ENCODE results near the gene MGA. TPM values are rescaled to one million over a fixed set of nuclear protein-coding genes. Genes with fewer than 3 reads are reported as not detected.

The MGA gene
- total and polyA plus RNA-seq, 2 experiments from 2014 or later: 23.2 to 48.8 TPM

DNA sequence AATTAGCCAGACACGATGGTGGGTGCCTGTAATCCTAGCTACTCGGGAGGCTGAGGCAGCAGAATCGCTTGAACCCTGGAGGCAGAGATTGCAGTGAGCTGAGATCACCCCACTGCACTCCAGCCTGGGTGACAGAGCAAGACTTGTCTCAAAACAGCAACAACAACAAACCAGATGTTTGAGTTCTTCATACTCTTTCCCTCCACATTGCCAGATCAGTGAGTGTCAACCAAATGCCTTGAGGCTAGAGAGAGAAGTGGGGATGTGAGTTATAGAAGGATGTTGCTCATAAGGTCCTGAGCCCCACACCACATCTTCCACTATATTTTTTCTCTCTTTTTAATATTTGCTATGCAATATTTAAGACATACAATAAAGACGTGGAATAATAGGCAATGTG lies 133.9 kb downstream of the MGA start:
- Histone ChIP-seq H3K36me3 (no peaks in the 10 kb centered on the region), H3K4me3 (no peak overlapping the region), H3K27me3 (no peaks in the 10 kb centered on the region), H3K9me3 (ENCODE audit: low read depth) (no peaks in the 10 kb centered on the region), H3K4me1 (ENCODE audit: low read depth) (peaks cover 84% of the 10 kb centered on the region), H3K27ac (peak overlapping the region; percentile 95)
- no peak for DNase-seq (ENCODE audit: low read depth in 1 of 2, low spot score in 1 of 2)
- TF ChIP-seq CTCF (IDR thresholded peaks at IDR 0.05; ENCODE audit: low read depth, low read length): no peak

GRCh38 chr15:41795996-41796856 lies 136.0 kb downstream of the MGA start:
- H3K27me3 ChIP-seq: no peaks in the 10 kb centered on the region
- TF ChIP-seq CTCF (IDR thresholded peaks at IDR 0.05; ENCODE audit: low read depth, low read length): no peak
- no peaks in the 10 kb centered on the region for H3K36me3 ChIP-seq
- peaks cover 73% of the 10 kb centered on the region for H3K4me1 ChIP-seq (ENCODE audit: low read depth)
- H3K4me3 ChIP-seq: no peak overlapping the region
- H3K27ac ChIP-seq: peak overlapping the region; percentile 92
- no peaks in the 10 kb centered on the region for H3K9me3 ChIP-seq (ENCODE audit: low read depth)
- peak in 1 of 2 donors; percentile 70 for DNase-seq (ENCODE audit: low read depth in 1 of 2, low spot score in 1 of 2)

- H3K27ac ChIP-seq: peak overlapping the region; percentile 92
- peaks cover 4% of the 10 kb centered on the region for H3K36me3 ChIP-seq
- no peak for TF ChIP-seq CTCF (IDR thresholded peaks at IDR 0.05; ENCODE audit: low read depth, low read length)
Measured at GRCh38 chr15:41797201-41797944, 137.2 kb downstream of the MGA start.

GRCh38 chr15:41798607-41799487 lies 138.6 kb downstream of the MGA start:
- Histone ChIP-seq H3K4me3 (no peak overlapping the region), H3K4me1 (ENCODE audit: low read depth) (peaks cover 47% of the 10 kb centered on the region), H3K27ac (peak overlapping the region; percentile 92), H3K36me3 (peaks cover 4% of the 10 kb centered on the region), H3K9me3 (ENCODE audit: low read depth) (no peaks in the 10 kb centered on the region), H3K27me3 (no peaks in the 10 kb centered on the region)
- TF ChIP-seq CTCF (IDR thresholded peaks at IDR 0.05; ENCODE audit: low read depth, low read length): no peak
- peak in 1 of 2 donors; percentile 84 for DNase-seq (ENCODE audit: low read depth in 1 of 2, low spot score in 1 of 2)

More at GRCh38 chr15:41797201-41797944, 137.2 kb downstream of the MGA start:
- Histone ChIP-seq H3K4me1 (ENCODE audit: low read depth) (peaks cover 62% of the 10 kb centered on the region), H3K4me3 (no peak overlapping the region), H3K9me3 (ENCODE audit: low read depth) (no peaks in the 10 kb centered on the region), H3K27me3 (no peaks in the 10 kb centered on the region)
- no peak for DNase-seq (ENCODE audit: low read depth in 1 of 2, low spot score in 1 of 2)

GRCh38 chr15:41799488-41799805 lies 139.2 kb downstream of the MGA start:
- no peak for DNase-seq (ENCODE audit: low read depth in 1 of 2, low spot score in 1 of 2)
- no peaks in the 10 kb centered on the region for H3K27me3 ChIP-seq
- H3K27ac ChIP-seq: peak overlapping the region; percentile 92
- H3K4me3 ChIP-seq: no peak overlapping the region
- no peaks in the 10 kb centered on the region for H3K9me3 ChIP-seq (ENCODE audit: low read depth)
- TF ChIP-seq CTCF (IDR thresholded peaks at IDR 0.05; ENCODE audit: low read depth, low read length): no peak
- H3K36me3 ChIP-seq: peaks cover 4% of the 10 kb centered on the region
- peaks cover 44% of the 10 kb centered on the region for H3K4me1 ChIP-seq (ENCODE audit: low read depth)

Data from cardiac muscle cell (in vitro differentiated cells and primary cell).